Activated gamma-delta T cell treated with anti-CD3 and anti-CD28 coated beads, Interleukin-2, amount 50 U/mL, for 16 hours (primary cell): ENCODE data around the gene TAPBP.

Experiments
- DNase-seq: peaks from one replicate; pipeline ENCODE4 v3.0.0-alpha.2; 2020; ENCODE audit warnings: low read depth

Gene TAPBP

DNA sequence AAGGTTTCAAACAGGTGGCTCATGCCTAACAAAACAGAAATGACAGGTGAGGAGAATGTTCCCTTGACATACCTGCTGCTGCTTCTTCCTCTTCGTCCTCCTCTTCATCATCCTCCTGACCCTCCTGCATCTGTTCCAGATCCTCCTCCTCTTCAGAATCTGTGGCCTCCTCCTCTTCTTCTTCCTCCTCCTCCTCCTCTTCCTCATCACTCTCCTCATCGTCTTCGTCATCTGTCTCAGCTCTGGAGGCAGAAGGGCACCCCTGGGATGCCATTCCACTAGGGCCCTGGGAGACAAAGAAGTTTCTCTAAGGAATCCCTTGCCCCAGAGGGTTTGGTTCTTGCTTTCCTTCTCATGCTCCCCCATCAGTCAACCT, 6.0 kb upstream of the TAPBP start:
- no peak for DNase-seq

GRCh38 chr6:33318426-33319073, 4.7 kb upstream of the TAPBP start:
- DNase-seq, result no peak

- DNase-seq, result peak; percentile 92
These were observed 4.0 kb upstream of the TAPBP start, which contains the start of gene ZBTB22 for GRCh38 chr6:33317669-33318425. TSS of gene ZBTB22 (minus strand) at chr6:33317744. CDS start at chr6:33316916, 828 bp downstream.

GRCh38 chr6:33317419-33317668, 3.5 kb upstream of the TAPBP start:
- no peak for DNase-seq

- no peak for DNase-seq
These were observed 2.9 kb upstream of the TAPBP start for GRCh38 chr6:33316603-33317418.

DNA sequence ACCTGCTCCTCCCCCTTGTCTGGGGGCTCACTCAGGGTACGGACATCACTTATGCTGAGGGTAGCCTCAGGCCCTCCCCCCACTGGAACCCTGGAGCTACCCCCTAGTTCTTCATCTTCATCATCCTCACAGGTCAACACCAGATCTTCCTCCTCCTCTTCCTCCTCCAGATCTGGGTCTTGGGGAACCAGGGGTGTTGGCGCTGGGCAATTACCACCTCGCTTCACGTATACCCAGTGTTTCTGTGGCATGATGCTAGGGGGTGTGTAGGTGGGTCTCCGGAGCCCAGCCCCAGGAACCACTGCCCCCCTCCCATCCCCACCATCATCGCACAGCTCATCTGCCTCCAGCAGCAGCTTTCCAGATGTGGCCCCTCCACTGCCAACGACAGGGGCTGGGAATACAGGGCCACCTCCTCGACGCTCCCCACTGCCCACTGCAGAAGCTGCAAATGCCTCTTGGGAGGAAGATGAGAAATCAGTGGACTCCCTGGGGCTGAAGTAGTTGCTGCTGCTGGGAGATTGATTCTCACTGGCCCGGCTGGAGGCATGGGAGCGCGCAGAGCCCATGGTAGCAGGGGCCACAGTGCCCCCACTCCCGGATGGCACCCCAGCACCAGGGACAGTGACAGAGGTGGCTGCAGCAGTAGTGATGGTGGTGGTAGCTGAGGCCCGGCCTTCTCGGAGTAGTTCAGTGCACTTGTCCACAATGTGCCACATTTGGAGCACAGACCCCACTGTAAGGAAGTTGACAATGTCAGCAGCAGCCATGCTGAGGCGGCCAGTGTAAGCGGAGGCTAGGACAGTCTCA, 2.1 kb upstream of the TAPBP start:
- DNase-seq, result no peak

DNA sequence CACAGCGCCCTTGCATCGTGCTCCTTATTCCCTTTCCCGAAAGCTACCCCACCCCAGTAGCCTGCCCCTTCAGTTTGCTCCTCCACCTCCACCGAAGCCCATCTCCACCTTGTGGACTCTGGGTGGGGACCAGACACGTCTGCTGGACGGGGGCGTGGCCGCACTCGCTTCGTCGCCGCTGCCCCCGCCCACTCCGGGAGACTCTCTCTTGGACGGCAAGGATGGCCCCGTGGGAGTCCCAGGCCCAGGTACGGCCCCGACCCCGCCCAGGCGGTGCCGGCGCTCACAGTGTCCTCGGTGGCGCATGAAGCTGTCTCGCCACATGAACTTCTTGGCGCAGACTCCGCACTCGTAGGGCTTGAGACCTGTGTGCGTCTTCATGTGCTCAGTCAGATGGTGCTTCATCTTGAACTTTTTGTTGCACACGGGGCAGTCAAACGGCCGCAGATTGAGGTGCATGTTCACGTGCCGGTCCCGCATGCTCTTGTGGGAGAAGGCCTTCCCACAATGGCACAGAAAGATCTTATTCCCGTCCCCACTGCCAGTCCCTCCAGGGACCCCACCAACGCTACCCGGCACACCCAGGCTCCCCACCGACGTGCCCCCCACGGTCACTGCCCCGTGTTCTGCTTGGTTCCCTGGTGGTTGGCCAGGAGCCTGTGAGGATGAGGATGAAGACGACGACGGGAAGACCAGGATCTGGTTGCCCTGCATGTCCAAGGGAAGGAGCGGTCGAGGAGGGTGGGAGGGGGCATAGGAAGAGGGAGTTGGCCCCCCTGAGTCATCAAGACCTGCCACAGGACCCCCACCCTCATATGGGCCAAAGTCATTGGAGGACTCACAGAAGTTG, 1.3 kb upstream of the TAPBP start:
- DNase-seq, result no peak

GRCh38 chr6:33314515-33314942, 651 bp upstream of the TAPBP start:
- peak; percentile 56 for DNase-seq

DNA sequence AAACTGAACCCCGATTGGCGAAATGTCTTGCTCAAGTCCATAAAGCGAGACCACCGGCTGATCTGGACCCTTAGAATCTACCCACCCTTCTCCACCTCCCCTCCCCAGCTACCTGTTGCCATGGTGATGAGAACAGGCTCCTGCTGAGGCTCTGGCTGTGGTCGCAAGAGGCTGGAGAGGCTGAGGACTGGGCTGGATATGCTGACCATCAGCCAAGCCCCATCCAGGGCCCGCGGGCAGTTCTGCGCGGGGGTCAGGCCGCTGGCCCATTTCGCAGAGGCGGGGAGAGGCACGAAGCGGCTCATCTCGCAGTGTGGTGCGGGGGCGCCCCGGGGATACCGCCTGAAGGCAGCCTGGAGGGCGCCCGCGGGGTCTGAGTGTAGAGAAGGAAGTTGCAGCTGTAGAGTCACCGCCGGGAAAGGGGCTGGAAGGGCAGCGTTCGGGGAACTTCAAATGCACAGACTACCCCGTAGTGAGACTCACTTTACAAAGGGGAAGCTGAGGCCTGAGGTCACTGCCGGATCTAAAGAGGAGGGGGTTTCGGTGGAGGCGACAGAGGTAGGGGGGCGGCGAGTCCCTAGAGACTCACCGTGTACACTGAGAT, 671 bp downstream of the TAPBP start:
- DNase-seq, result no peak

GRCh38 chr6:33312361-33313104, 1.3 kb downstream of the TAPBP start:
- DNase-seq, result peak; percentile 74

DNA sequence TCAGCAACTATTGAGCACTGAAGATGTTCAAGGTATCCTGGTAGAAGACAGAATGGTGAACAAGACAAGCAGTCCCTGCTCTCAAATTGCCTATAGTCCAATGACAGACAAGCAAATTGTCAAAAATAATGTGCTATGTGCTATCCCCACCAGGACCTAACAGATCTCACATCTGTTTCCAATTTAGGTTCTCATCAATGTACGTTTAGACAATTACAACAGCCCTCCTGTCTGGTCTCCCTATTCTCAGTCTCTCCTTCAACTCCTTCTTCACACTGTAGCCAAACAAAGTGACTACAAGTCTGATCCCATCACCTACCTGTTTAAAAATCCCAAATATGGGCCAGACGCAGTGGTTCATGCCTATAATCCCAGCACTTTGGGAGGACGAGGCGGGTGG, 7.5 kb downstream of the TAPBP start:
- no peak for DNase-seq

GRCh38 chr6:33305052-33305451, 8.8 kb downstream of the TAPBP start:
- no peak for DNase-seq

DNA sequence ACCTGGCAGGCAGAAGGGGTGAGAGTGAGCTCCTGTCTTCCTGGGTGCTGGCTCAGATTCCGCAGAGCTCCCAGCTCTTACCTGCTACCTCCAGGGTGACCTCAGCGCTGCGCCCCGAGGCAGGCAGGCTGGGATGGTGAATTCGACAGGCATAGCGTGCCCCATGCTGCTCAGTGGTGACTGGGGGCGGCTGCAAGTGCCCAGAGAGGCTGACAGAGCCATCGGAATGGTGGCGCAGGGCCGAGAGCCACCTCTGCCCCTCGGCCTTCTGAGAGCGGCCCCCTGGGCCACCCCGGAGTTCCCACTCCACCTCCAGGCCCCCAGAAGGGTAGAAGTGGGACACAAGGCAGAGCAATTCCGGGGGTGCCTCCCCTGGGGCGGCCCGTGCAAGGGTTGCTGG, 9.7 kb downstream of the TAPBP start:
- no peak for DNase-seq

DNA sequence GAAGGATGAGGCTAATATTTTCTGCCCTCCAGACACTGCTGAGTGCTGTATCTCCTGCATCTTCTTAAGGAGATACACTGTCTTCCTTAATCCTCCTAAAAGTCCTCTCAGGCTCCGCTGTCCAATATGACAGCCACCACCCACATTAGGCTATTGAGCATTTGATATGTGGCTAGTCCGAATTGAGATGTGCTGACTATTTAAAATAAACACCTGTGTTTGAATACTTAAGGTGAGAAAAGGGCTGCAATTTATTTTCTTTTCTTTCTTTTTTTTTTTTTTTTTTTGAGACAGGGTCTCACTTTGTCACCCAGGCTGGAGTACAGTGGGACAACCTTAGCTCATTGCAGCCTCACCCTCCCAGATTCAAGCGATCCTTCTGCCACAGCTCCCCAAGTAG, 12.0 kb downstream of the TAPBP start:
- DNase-seq, result no peak

- DNase-seq, result peak; percentile 91
These were observed 14.5 kb downstream of the TAPBP start for GRCh38 chr6:33299237-33299944.

GRCh38 chr6:33298773-33299236, 15.1 kb downstream of the TAPBP start, which contains the start of gene RGL2:
TSS of gene RGL2 (minus strand) at chr6:33298942. CDS start at chr6:33298610, 332 bp downstream.
- DNase-seq, result peak; percentile 48

- no peak for DNase-seq
These were observed 15.7 kb downstream of the TAPBP start for GRCh38 chr6:33297956-33298772.

- DNase-seq, result no peak
These were observed 16.4 kb downstream of the TAPBP start for GRCh38 chr6:33297406-33297955.
